GM23248 (cell line): ENCODE measurements around the gene ZC3H14. TPM values are rescaled to one million over a fixed set of nuclear protein-coding genes. Genes with fewer than 3 reads are reported as not detected.

ENCODE experiments used
- DNase-seq: peaks from one replicate; pipeline ENCODE4 v3.0.0-alpha.2; 2015
- H2AFZ ChIP-seq: fragments of 200-600 bp; sonication (generic); 2 replicates; pipeline ENCODE4 v1.6.1; 2016; ENCODE audit warnings: antibody characterized with exemption
- H3F3A ChIP-seq: fragments of 200-600 bp; sonication (generic); 2 replicates; pipeline ENCODE4 v1.6.1; 2016; ENCODE audit warnings: mild to moderate bottlenecking, antibody characterized with exemption, mixed run types; ENCODE audit not compliant: insufficient read depth
- H3K27ac ChIP-seq: fragments of 200-600 bp; sonication (generic); 2 replicates; pipeline ENCODE4 v1.5.1; 2016; ENCODE audit warnings: mild to moderate bottlenecking
- H3K27me3 ChIP-seq: fragments of 200-600 bp; sonication (generic); replicated peaks from 2 replicates; pipeline ENCODE4 v1.6.1; 2016; ENCODE audit warnings: mild to moderate bottlenecking; ENCODE audit not compliant: insufficient read depth
- H3K36me3 ChIP-seq: fragments of 200-600 bp; sonication (generic); 2 replicates; pipeline ENCODE4 v1.6.1; 2016; ENCODE audit warnings: low read depth, mild to moderate bottlenecking
- H3K4me1 ChIP-seq: fragments of 200-600 bp; sonication (generic); 2 replicates; pipeline ENCODE4 v1.6.1; 2016; ENCODE audit warnings: mild to moderate bottlenecking; ENCODE audit not compliant: insufficient read depth
- H3K4me2 ChIP-seq: fragments of 200-600 bp; sonication (generic); one replicate; pipeline ENCODE4 v1.6.1; 2016; ENCODE audit warnings: mild to moderate bottlenecking; ENCODE audit not compliant: unreplicated experiment
- H3K4me3 ChIP-seq: fragments of 200-600 bp; sonication (generic); 2 replicates; pipeline ENCODE4 v1.5.1; 2016; ENCODE audit warnings: mild to moderate bottlenecking
- H3K79me2 ChIP-seq: fragments of 200-600 bp; sonication (generic); 2 replicates; pipeline ENCODE4 v1.6.1; 2016; ENCODE audit warnings: mild to moderate bottlenecking; ENCODE audit not compliant: insufficient read depth
- H3K9ac ChIP-seq: fragments of 200-600 bp; sonication (generic); 2 replicates; pipeline ENCODE4 v1.6.1; 2016; ENCODE audit warnings: mild to moderate bottlenecking
- H3K9me2 ChIP-seq: fragments of 200-600 bp; sonication (generic); 2 replicates; pipeline ENCODE4 v1.6.1; 2016; ENCODE audit warnings: mixed run types, mild to moderate bottlenecking, moderate library complexity; ENCODE audit not compliant: insufficient read depth
- H3K9me3 ChIP-seq: fragments of 200-600 bp; sonication (generic); one replicate; pipeline ENCODE4 v1.6.1; 2017; ENCODE audit warnings: low read depth
- H4K20me1 ChIP-seq: fragments of 200-600 bp; sonication (generic); 2 replicates; pipeline ENCODE4 v1.6.0; 2016; ENCODE audit not compliant: insufficient read depth
- EZH2 ChIP-seq: fragments of 200-600 bp; sonication (generic); IDR thresholded peaks from 2 replicates; pipeline ENCODE4 v1.6.1; 2018; ENCODE audit warnings: antibody characterized with exemption, mild to moderate bottlenecking; ENCODE audit not compliant: insufficient read depth, poor library complexity, severe bottlenecking
- EZH2phosphoT487 ChIP-seq: fragments of 200-600 bp; sonication (generic); IDR thresholded peaks from 2 replicates; pipeline ENCODE4 v1.6.1; 2018; ENCODE audit warnings: antibody characterized with exemption, moderate library complexity, mild to moderate bottlenecking, low read depth; ENCODE audit not compliant: insufficient read depth
- WGBS, 2 experiments: methylation state at CpG; one replicate each; pipeline ENCODE4 v1.1.6; 2015 to 2017; ENCODE audit warnings: low lambda C conversion rate in 2 of 2, low coverage in 1 of 2; ENCODE audit errors: missing lambda C conversion rate in 2 of 2; 5-methylcytosine and 5-hydroxymethylcytosine counted together
- in situ Hi-C: fragments of 300-500 bp; cut with MboI; formaldehyde crosslinking; loops from 2 replicates; pipeline ENCODE4 v1.15.0; 2020
- polyA plus RNA-seq: library from polyadenylated mRNA; unstranded; fragments of >200 nt; fragmentation: Nextera tagmentation; extraction: Ambion mirVana; gene quantifications from 2 replicates; pipeline ENCODE4 v1.2.1, GENCODE V29; 2016
- total RNA-seq: library from RNA; depleted of rRNA; stranded (reverse); fragments of >200 nt; shearing (Covaris generic); gene quantifications from 2 replicates; pipeline ENCODE4 v1.2.3, GENCODE V29; 2014

The ZC3H14 gene
- total and polyA plus RNA-seq, 2 experiments from 2014 or later = 65.6 to 70.0 TPM

DNA sequence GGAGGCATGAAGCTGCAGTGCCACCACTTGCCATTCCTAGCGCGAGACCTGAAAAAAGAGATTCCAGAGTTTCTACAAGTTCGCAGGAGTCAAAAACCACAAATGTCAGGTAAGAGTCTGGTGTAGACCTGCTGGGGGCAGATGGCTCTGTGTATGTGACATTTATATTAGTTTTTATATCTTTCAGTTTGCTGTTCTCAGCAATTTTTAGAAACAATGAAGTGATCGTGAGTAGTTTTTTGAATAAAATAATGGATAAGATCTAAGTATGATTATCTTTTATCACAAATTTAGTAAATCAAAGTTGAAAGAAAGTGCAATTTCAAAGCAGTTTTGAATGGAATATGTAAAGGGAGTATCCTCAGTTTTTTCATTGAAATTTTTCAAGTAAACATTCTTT is 9.3 kb downstream of the ZC3H14 start:
- Histone ChIP-seq H3F3A (0 out of 2 replicates have a peak, but pooled peaks cover 2% of the 10 kb centered on the region), H3K4me2 (no peak overlapping the region), H3K4me1 (no peaks in the 10 kb centered on the region), H2AFZ (no peak overlapping the region), H3K79me2 (peaks cover 33% of the 10 kb centered on the region), H3K27ac (no peak overlapping the region), H3K9me2 (no peaks in the 10 kb centered on the region), H3K4me3 (no peak overlapping the region), H3K9ac (no peak overlapping the region), H3K27me3 (no peaks in the 10 kb centered on the region), H3K9me3 (no peaks in the 10 kb centered on the region), H3K36me3 (peaks cover 90% of the 10 kb centered on the region), H4K20me1 (no peaks in the 10 kb centered on the region)
- WGBS, 2 experiments = 97 to 99% methylated on average over 4 of the region's 4 CpGs
- TF ChIP-seq EZH2 (no peak), EZH2phosphoT487 (no peak)
- no peak for DNase-seq
- in situ Hi-C loops = loop anchor here (25.0 kb wide), 1 partner anchor 560 kb away; the partner anchor contains the start of gene GPR65

- H3K27ac ChIP-seq = no peak overlapping the region
- TF ChIP-seq EZH2 = no peak
- no peak for TF ChIP-seq EZH2phosphoT487
- no peaks in the 10 kb centered on the region for H3K27me3 ChIP-seq
- H3K36me3 ChIP-seq = peaks cover 89% of the 10 kb centered on the region
- H3K4me2 ChIP-seq = no peak overlapping the region
- 91 to 92% methylated on average over 5 of the region's 5 CpGs for WGBS, 2 experiments
- no peaks in the 10 kb centered on the region for H4K20me1 ChIP-seq
- no peak overlapping the region for H3K9ac ChIP-seq
- H3F3A ChIP-seq = peaks cover 14% of the 10 kb centered on the region
- no peaks in the 10 kb centered on the region for H3K9me2 ChIP-seq
- in situ Hi-C loops = no loop called here
- DNase-seq = no peak
- no peaks in the 10 kb centered on the region for H3K9me3 ChIP-seq
- no peaks in the 10 kb centered on the region for H3K4me1 ChIP-seq
- peaks cover 8% of the 10 kb centered on the region for H3K79me2 ChIP-seq
- H3K4me3 ChIP-seq = no peak overlapping the region
- no peak overlapping the region for H2AFZ ChIP-seq
Measured at GRCh38 chr14:88576222-88576621, 13.4 kb downstream of the ZC3H14 start.

GRCh38 chr14:88584451-88584850 is 21.6 kb downstream of the ZC3H14 start:
- no peak overlapping the region for H3K4me3 ChIP-seq
- peaks cover 49% of the 10 kb centered on the region for H3K36me3 ChIP-seq
- peaks cover 5% of the 10 kb centered on the region; the same call in 1 of the 2 replicates for H3K79me2 ChIP-seq
- no peak overlapping the region for H3K4me2 ChIP-seq
- no peaks in the 10 kb centered on the region for H3K9me2 ChIP-seq
- no peak for TF ChIP-seq EZH2
- TF ChIP-seq EZH2phosphoT487 = no peak
- in situ Hi-C loops = no loop called here
- H3K27me3 ChIP-seq = no peaks in the 10 kb centered on the region
- H3K9ac ChIP-seq = no peak overlapping the region
- no peaks in the 10 kb centered on the region for H3F3A ChIP-seq
- WGBS, 2 experiments = 96 to 97% methylated on average over 3 of the region's 3 CpGs
- no peaks in the 10 kb centered on the region for H3K9me3 ChIP-seq
- no peak overlapping the region for H2AFZ ChIP-seq
- no peak for DNase-seq
- H3K4me1 ChIP-seq = no peaks in the 10 kb centered on the region
- no peaks in the 10 kb centered on the region for H4K20me1 ChIP-seq
- H3K27ac ChIP-seq = no peak overlapping the region

DNA sequence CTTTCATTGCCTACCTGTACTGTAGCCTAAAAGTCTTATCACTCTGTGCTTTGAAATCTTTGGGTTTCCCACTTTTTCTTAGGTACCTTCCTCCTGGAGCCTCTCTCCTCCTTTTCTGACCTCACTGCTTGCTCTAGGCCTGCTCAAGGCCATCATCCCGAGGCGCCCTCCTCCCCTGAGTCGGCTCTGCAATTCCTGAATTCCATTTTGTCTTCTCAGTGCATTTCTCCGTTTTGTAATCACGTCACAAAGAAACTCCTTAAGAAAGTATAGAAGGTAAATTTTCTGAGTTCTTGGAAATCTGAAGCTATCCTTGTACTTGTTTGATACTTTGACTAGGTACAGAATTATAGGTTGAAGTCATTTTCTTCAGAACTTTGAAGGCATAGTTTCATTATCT is 25.2 kb downstream of the ZC3H14 start:
- no peak for DNase-seq
- TF ChIP-seq EZH2phosphoT487 = no peak
- TF ChIP-seq EZH2 = no peak
- in situ Hi-C loops = no loop called here

DNA sequence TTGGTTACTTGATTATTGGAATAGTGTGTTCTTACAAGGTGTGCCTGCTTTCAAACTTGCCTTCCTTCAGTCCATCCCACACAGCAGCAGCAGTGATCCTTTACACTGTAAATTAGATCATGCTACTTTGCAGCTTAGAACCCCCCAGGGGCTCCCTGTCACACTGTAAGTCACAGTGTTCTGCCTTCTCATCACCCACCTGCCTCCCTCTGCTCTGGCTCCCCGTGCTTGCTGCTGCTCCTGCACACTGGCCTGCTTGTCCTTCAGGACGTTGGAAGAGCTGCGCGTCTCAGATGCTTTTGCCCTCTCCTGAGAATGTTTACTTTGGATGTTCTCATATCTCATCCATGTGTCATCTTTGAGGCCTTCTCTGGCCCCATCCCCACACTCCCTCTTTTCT is 27.3 kb downstream of the ZC3H14 start:
- no peaks in the 10 kb centered on the region for H4K20me1 ChIP-seq

More for the DNA sequence above, 25.2 kb downstream of the ZC3H14 start:
- no peak overlapping the region for H3K4me2 ChIP-seq
- no peak overlapping the region for H3K27ac ChIP-seq
- H4K20me1 ChIP-seq = no peaks in the 10 kb centered on the region
- 0 out of 2 replicates have a peak, but pooled peaks cover 4% of the 10 kb centered on the region for H3K79me2 ChIP-seq
- no peaks in the 10 kb centered on the region for H3K9me2 ChIP-seq
- H3K4me1 ChIP-seq = no peaks in the 10 kb centered on the region
- WGBS, 2 experiments = 97 to 99% methylated on average over 5 of the region's 5 CpGs
- H3K9ac ChIP-seq = no peak overlapping the region
- H3F3A ChIP-seq = no peaks in the 10 kb centered on the region
- no peaks in the 10 kb centered on the region for H3K9me3 ChIP-seq
- H3K4me3 ChIP-seq = no peak overlapping the region
- no peak overlapping the region for H2AFZ ChIP-seq
- no peaks in the 10 kb centered on the region for H3K27me3 ChIP-seq
- peaks cover 31% of the 10 kb centered on the region for H3K36me3 ChIP-seq

More for the DNA sequence above, 27.3 kb downstream of the ZC3H14 start:
- in situ Hi-C loops = no loop called here
- H3K9me3 ChIP-seq = no peaks in the 10 kb centered on the region
- H3K9me2 ChIP-seq = no peaks in the 10 kb centered on the region
- no peak for DNase-seq
- H3K4me2 ChIP-seq = no peak overlapping the region
- no peaks in the 10 kb centered on the region for H3K27me3 ChIP-seq
- no peak for TF ChIP-seq EZH2phosphoT487
- TF ChIP-seq EZH2 = no peak
- no peak overlapping the region for H3K4me3 ChIP-seq
- H3K9ac ChIP-seq = no peak overlapping the region
- H3K4me1 ChIP-seq = no peaks in the 10 kb centered on the region
- WGBS, 2 experiments = 86% methylated on average over 4 of the region's 4 CpGs
- no peaks in the 10 kb centered on the region for H3K79me2 ChIP-seq
- H2AFZ ChIP-seq = no peak overlapping the region
- H3K36me3 ChIP-seq = peaks cover 28% of the 10 kb centered on the region
- no peak overlapping the region for H3K27ac ChIP-seq
- H3F3A ChIP-seq = no peaks in the 10 kb centered on the region
